CD4-positive, alpha-beta T cell treated with Interleukin-6 for 4 hours (primary cell): Measurements from ENCODE around the gene TMEM229B.
A peak's percentile ranks its signal among the peaks of the same experiment; 100 is the strongest.

Experiments
- DNase-seq: peaks from one replicate; pipeline ENCODE4 v3.0.0-alpha.2; 2020; ENCODE audit warnings: mixed read lengths

The TMEM229B gene

DNA sequence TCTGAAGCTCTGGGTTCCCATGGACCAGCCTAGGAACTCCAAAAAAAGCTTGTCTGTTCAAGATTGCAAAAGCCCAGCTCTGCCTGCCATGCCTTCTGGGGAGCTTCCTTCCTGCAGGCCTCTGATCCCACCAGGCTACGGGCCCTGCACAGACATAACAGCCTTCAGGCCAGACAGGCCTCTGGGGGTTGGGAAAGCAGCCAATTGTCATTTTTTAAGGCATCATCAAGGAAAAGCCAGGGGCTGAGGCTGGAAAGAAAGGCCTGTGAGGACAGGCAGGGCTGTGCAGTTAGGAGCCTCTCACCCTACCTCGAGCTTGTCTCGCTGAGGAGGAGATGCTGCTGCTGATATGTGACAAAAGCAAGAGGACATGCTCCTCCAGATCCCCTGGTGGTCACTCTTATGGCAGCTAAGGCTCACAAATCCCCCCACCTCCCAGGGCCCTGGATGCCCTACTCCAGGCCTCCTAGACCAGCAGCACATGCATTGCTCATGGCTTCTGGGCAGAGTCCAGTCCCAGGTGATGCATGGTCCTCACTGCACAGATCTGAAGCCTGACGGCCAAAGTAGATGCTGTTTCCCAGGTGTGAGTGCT, 2.9 kb downstream of the TMEM229B start:
- DNase-seq, result no peak

DNA sequence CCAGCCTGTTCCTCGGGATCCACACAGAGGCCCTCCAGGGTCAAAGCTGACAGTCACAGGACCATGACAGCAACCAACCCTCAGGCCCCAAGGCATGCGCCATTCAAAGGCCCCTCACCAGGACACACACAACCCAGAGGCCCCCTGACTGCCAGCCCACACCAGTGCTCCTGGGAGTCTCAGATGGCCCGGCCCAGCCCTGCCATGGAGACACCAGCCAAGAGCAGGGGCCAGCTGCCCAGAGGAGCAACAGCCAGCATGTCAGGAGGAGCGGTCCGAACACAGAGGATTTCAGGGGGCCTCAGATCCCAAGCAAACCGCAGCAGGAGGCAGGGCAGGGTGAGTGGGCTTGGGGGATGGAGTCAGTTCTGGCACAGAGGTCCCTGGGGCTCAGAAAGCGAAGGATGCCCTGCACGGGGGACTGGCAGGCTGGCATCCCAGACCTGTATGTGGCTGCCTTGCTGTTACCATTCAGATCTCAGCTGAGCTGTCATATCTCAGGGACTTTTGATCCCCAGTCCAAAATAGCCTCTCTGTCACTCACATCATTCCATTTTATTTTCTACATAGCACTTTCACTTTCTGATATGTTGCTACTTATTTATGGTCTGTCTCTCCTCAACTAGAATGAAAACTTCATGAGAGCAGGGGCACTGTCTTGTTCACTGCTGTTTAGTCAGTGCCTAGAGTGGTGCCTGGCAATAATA, 4.8 kb downstream of the TMEM229B start:
- DNase-seq, result no peak

DNA sequence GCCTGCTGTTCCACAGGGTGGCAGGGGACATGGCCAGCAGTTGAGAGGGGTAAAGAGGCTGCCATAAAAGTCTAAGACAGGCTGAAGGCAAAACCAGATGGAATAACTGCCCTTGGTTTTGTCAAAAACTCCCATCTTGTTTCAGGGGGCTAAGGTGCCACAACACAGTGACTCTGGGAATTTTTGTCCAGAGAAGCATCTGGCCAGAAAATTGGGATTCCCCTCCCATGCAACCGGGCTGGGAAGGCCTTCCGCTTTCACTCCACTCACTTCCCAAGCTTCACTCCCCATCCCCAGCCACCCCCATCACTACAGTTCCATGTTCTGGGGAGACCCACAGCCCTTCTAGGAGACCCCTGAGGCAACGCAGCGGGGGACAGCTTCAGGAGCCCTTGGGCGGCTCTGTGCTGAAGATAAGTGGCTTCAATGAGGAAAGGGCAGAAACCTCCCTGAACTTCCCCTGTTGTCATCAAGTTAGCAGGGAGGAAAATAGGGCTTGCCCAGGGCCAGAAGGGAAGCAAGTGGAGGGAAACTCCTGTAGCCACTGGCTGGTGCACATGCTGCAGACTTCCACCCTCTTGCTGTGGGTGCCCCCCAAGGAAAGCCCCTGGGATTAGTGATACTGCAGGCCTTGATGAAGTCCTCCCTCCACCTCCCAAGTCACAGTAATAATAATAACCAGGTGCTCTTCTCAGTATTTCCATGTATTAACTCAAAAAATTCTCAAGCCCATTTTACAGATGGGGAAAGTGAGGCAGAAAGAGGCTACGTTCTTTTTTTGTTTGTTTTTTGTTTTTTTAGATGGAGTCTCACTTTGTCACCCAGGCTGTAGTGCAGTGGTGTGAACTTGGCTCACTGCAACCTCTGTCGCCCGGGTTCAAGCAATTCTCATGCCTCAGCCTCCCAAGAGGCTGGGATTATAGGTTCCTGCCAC, 6.0 kb downstream of the TMEM229B start:
- DNase-seq, result no peak

DNA sequence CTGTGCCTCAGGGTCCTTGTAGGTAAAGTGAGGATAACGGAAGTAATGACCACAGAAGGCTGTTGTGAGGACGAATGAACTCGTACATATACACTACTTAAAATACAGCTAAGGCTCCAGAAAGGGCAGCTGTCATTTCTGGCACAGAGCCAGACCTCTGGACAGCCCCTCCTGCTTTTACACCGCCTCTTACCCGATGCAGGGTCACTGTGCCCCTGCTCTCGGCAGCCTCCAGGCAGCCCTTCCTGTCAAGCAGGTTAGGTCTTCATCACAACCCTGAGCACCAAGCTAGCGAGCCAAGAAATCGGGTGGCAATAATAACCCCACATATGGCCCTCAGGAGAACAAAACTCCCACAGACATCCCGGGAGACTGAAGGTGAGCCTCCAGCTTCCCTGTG, 8.5 kb downstream of the TMEM229B start:
- DNase-seq, result no peak

DNA sequence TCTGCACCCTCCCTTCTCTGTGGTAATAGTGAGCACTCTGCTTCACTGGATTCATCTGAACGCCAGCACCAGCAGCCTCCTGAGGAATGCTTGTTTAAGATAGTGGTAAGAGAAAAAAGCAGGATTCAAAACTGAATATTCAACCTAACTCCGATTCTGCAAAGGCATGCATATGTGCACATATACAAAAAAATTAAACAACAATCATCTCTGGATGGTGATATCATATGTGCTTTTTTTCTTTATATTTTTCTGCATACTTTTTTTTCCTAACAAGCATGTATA, 9.8 kb downstream of the TMEM229B start:
- no peak for DNase-seq

DNA sequence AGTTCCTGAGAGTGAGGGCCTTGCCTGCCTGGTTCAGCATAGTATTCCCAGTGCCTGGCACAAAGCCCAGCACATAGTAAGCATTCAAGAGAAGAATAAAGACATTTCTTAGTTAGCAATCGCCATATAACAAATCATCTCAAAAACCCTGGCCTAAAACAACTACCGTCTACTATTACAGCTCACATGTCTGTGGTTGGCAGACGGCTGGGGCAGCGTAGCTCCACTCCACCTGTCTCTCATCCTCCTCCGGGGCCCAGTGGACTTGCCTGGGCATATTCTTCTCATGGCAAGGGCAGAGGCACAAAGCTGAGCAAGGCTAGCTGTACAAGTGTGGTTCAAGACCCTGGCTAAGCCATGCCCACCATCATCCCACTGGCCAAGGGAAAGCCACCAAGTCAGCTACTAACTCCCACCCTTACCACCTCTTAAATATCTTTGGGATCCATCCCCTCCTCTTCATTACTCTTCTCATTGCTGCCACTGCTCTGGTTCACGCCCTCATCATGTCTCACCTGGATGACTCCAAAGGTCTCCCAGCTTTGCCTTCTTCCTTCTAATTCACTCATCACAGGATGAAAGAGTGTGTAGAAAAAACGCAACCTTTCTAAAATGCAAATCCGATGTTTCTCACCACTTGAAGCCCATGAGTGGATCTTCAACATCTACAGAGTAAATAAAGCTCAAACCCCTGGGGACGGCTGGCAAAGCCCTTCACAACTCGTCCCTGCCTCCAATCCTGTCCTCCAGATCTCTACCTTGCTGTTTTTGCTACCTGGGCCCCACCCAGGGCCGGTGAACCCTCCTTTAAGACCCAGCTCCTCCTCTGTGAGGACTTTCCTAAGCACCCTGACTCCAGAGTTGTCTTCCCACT, 10.4 kb downstream of the TMEM229B start:
- DNase-seq, result no peak

DNA sequence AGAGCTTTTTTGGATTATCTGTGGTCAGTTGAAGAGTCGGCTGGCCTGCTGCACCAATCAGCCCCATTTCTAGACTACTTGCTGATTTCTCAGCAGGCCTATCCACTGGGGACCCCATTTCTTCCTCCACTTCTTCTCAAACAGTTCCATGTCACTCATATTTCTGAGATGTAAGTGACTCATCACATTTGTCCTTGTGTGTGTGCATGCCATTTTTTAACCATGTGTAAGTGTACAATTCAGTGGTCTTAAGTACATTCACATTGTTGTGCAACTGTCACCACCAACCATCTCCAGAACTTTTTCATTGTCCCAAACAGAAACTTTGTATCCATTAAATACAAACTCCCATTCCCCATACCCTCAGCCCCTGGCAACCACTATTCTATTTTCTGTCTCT, 14.2 kb downstream of the TMEM229B start:
- no peak for DNase-seq

DNA sequence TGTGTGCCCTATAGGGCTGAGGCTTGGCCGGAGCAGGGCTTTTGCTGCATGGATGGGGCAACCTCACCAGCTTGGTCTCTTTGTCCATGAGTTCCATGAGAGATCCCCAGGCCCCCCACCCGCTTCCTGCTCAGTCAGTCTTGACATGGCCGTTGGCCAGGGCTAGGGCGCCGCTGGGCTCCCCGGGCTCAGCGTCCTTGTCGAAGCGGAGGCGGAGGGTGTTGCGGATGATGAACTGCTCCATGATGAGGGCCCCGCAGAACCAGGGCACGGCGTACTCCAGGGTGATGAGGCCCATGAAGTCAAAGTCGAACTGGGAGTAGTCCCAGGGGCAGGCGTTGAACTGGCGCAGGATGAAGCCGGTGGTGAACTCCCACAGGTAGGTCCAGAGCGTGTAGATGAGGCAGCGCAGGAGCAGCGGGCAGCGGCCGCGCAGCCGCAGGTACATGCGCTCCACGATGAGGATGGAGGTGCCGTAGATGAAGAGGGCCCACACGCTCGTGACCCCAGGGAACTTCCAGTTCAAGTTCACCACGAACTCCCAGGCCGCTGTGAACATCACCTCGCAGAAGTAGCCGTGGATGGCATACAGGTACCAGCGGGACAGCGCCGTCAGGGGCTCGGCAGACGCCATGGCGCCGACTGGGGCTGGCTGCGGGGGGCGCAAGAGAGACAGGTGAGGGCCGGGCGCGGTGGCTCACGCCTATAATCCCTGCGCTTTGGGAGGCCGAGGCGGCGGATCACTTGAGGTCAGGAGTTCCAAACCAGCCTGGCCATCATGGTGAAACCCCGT, 15.0 kb downstream of the TMEM229B start:
- DNase-seq, result no peak

DNA sequence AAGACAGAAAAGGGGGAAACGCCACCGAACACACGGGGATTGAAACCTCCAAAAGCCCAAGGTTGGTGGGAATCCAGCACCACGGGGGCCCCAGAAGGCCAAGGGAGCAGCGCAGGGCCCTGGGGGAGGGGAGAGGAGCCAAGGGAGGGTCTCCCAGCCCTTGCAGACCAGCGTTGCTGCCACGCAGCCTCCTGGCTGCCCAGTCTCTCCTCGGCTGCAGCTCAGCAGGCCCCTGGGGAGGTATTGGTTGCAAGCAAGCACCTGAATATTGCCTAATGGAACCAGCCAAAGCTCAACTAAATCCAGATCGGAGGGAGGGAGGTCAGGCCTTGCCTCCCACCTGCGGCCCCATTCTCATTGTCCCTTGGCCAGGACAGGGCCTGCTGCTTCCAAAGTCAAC, 15.8 kb downstream of the TMEM229B start:
- DNase-seq, result no peak

DNA sequence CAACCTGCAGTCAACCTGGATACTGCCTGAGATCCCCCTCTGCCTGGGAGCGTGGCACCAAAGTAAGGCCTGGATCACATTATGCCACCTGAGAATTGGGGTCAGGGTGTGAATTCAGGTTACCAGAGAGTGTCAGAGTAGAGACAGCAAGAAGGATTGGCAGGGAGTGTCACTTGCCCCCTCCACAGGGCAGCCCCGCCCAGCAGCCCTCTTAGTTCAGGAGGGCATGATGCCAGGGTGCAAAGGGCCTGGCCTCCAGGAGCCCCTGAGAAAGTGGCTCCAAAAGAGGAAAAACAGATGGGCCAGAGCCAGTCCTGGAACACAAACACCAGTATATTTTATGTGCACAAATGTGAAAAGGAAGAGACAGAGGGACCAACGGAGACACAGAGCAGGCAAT, 18.6 kb downstream of the TMEM229B start:
- no peak for DNase-seq

DNA sequence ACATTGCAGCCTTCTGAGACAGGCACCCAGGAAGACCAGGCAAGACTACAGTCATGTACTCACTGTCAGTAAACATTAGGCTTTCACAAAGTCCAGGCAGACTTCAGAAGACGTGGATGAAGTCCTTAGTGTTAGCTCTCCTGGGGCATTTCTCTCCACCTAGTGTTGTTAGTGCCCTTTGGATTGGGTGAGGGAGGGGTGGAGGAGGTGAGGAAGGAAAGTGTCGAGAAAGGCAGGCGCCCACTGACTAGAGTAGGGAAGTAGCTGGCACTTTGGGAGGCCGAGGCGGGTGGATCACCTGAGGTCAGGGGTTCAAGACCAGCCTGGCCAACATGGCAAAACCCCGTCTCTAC, 20.2 kb downstream of the TMEM229B start:
- no peak for DNase-seq

DNA sequence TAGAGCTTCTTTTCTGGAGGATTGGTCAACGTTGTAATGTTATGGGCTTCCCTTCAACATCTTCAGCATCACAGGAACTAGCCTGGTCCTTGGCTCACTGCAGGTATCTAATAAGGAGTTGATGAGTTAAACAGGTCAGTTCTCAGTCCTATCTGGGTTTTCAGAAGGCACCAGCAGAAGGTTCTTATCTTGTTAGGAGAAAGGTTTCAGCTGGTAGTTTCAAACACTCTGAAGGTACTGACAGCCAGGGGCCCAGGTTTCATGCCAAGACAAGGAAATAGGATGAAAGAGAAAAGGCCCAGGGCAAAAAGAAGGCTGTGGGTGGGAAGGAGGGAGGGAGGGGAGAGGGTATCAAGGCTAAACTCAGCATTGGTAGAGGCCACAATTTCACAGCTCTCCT, 21.4 kb downstream of the TMEM229B start:
- no peak for DNase-seq

DNA sequence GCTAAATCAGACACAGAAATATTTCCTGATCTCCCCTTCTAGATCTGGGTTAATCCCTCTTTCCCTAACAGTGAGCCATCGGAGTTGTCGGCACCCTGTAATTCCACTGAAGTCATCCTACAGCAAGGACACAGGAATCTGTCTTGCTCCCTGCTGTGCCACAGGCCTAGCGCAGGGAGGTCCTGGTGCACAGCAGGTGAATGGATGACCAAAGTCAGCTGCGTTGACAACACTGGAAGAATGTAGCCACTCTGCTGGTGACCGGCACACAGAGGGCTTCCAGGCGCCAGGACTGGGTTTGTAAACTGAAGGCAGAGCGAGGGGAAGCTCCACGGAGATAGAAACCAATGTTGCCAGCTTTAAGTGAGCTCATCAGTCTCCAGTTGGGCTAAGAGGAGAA, 23.6 kb downstream of the TMEM229B start:
- no peak for DNase-seq

DNA sequence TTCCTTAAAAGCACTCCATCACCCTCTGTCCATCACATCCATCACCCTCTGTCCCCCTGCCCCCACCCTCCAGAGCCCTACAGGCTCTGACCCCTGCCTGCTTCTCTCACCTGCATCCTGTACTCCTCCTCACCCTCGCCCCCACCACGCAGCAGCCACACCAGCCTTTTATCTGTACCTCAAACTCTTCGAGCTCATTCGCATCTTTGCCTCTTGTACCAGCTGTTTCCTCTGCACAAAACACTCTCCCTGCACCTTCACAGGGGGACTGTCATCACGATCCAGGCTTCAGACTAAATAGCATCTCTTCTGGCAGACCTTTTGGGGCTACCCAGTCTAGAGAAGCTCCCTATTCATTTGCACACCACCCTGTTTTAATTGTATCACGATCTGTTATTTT, 24.1 kb downstream of the TMEM229B start:
- peak; percentile 49 for DNase-seq

DNA sequence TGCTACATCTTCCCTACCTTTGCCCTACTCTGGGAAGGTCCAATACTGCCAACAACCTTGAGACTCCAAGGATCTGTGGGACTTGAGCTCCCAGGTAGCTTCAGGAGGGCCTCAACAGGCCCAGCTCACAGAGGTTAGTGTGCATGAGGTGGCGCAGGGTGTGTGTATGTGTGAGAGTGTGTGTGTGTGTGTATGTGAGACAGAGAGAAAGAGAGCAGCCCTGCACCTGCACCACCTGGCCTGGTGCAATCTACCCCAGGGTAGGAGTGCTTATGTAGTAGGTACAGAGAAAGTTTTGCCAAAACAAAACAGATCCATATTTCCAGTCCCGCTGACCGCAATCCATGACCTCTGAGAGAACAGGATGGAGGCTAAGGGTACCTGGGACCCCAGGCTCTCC, 24.6 kb downstream of the TMEM229B start:
- DNase-seq, result no peak

DNA sequence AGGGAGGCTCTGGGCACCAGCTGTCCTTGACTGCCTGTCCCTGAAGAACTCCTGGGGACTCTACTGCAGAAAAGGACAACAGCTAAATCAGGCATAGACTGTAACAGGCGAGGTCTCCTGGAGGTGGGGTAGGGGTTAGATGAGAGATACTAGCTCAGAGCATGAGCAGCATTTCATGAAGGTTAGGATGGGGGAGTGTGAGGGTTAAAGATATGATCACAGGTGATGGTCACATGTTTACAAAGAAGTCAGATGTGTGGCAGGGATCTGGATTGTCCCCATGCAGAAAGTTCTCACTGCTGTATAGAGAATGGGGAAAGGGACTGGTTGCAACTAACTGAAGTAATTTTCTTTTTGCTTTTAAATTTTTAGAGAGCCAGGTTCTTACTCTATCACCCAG, 26.5 kb downstream of the TMEM229B start:
- DNase-seq, result no peak

DNA sequence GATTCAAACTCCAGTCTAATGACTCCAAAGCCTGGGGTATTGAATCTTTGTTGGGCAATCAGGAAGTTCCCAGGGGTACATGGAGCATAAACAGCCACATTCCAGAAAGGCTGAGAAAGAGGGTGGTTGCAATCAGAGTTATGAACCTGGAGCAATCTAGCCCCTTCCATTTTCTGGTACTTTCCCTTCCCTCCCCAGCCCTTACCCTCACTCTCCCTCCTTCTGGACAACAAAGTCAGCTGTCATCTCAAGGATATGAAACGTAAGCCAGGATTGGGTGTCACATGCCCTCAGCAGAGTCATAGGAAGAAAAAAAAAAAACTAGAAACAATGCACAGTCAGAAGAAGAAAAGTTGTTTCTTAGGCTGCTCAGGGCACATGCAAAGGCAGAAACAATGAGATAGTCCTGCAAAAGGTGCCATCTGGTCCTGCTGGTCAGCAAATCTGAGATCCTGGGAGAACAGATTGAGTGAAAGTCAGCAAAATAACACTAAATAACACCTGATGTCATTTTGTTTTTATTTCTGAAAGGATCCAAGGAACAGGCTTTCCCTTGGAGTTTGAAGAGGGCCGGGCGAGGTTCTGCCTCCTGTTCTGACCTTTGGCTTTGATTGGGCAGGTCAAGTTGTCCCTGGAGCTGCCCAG, 27.1 kb downstream of the TMEM229B start:
- DNase-seq, result no peak

DNA sequence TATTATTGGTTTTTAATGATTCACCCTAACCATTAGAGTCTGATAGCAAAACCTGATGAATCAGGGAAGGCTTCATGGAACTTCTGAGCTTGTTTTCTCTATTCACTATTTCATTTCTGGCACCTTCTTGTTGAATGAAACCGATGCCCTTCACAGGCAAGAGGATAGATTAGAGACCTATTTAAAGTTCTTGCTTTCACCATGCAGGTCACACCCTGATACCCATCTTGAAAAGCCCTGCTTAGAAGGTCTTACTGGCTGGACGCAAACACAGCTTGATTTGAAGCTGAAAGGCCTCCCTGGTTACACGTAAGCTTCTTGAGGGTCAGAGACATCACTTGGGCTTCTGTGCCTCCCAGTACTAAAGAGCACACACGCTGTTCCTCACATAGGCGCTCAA, 29.2 kb downstream of the TMEM229B start:
- DNase-seq, result no peak

DNA sequence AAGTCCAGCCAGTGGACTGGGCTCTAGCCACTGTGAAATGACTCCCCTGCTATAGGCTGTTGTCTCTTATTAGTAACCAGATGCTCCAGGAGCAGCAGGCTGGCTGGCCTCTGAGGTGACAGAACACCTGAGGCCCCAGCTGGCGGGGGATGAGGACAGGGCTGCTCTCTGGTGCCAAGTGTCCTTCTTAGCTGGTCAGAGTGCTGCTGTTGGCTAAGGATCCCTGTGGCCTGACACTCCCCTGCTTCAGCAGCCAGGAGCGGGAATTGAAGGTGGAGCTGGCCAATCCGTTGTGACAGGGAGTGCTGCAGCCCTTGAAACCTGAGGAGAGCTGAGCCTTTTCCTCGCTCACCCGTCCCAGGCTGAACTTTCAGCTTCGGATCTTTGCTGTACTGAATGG, 30.7 kb downstream of the TMEM229B start:
- no peak for DNase-seq

DNA sequence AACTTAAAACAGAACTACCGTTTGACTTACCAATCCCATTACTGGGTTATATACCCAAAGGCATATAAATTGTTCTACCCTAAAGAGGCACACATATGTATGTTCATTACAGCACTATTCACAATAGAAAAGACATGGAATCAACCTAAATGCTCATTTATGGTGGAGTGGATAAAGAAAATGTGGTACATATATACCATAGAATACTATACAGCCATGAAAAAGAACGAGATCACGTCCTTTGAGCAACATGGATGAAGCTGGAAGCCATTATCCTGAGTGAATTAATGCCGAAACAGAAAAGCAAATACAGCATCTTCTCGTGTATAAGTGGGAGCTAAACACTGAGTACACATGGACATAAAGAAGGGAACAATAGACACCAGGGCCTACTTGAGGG, 31.8 kb downstream of the TMEM229B start:
- no peak for DNase-seq

DNA sequence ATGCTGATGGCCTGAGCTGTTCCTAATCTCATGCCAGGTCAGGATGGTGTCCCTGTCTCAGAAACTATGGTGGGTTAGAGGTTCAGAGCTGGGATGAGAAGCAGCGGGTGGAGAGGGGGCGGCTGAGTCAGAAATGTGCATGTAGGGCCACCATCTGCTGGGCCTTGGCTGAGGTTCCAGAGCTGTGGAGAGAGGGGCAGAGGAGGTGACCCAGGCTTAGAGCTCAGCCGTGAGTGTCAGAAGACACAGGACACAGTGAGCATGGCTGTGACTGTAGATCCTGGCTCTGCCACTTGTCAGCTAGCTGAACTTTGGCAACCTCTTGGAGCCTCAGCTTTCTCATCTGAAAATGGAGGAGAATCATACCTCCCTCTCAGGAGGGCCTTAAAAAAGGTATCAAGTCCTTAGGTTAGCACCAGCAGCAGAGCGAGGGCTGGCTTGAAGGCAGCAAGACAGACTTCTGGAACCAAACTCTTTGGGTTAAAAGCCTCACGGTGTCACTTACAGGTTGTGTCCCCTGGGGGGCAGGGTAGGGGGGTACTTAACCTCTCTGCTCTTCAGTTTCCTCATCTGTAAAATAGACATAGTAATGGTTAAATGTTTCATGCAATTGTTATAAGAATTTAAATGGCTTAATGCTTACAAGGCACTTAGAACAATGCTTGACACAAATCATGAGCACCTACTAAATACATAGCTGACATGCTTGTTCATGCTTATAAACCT, 34.8 kb downstream of the TMEM229B start:
- no peak for DNase-seq
